Testis (tissue), 3 donors: Measurements from ENCODE around the gene SFRP2. TPM values are rescaled to one million over a fixed set of nuclear protein-coding genes. Genes with fewer than 3 reads are reported as not detected.

Experiments used
- DNase-seq: peaks from one replicate; pipeline ENCODE4 v3.0.0-alpha.2; 2019
- H3K27ac ChIP-seq, 2 donors: fragments of 200-600 bp; sonication (generic); one replicate each; pipeline ENCODE4 v1.5.1; 2019
- H3K27me3 ChIP-seq: fragments of 200-600 bp; sonication (generic); one replicate; pipeline ENCODE4 v1.5.1; 2019
- H3K36me3 ChIP-seq: fragments of 200-600 bp; sonication (generic); one replicate; pipeline ENCODE4 v1.5.1; 2017; ENCODE audit warnings: low read depth; ENCODE audit errors: missing control alignments
- H3K4me1 ChIP-seq: fragments of 200-600 bp; sonication (generic); one replicate; pipeline ENCODE4 v1.5.1; 2019
- H3K4me3 ChIP-seq, 2 donors: fragments of 200-600 bp; sonication (generic); one replicate each; pipeline ENCODE4 v1.5.1; 2017 to 2019
- H3K9me3 ChIP-seq: fragments of 200-600 bp; sonication (generic); one replicate; pipeline ENCODE4 v1.5.1; 2017
- CTCF ChIP-seq, 3 experiments: fragments of 450-650 bp in 2 of 3; fragments of 200-600 bp in 1 of 3; sonication (generic) in 1 of 3; IDR thresholded peaks; one replicate each; pipeline ENCODE4 v1.5.1; 2016 to 2019; ENCODE audit warnings: antibody characterized with exemption in 3 of 3, mild to moderate bottlenecking in 2 of 3, moderate library complexity in 1 of 3
- POLR2A ChIP-seq: fragments of 450-650 bp; IDR thresholded peaks from one replicate; pipeline ENCODE4 v1.6.1; 2017; ENCODE audit warnings: antibody characterized with exemption, mild to moderate bottlenecking, moderate library complexity
- WGBS, 2 donors: methylation state at CpG; one replicate each; pipeline ENCODE4 v1.1.5; 2018; 5-methylcytosine and 5-hydroxymethylcytosine counted together
- intact Hi-C: fragments of 100-400 bp; cut with DNase I; formaldehyde crosslinking; loops from one replicate; pipeline ENCODE4 v1.15.1; 2023; ENCODE audit warnings: low total_unique reads
- polyA plus RNA-seq: library from polyadenylated mRNA; stranded (reverse); fragments of 350-450 nt; fragmentation: Illumina TruSeq; extraction: RNeasy Lipid Tissue Mini Kit (QIAGEN cat#74804); gene quantifications from one replicate; pipeline ENCODE4 v1.2.3, GENCODE V29; 2014; ENCODE audit warnings: low read depth, low replicate concordance; ENCODE audit not compliant: insufficient read depth
- total RNA-seq, 2 donors: library from RNA; depleted of rRNA; stranded (reverse); fragments of >200 nt; gene quantifications; one replicate each; pipeline ENCODE4 v1.2.3, GENCODE V29; 2016

SFRP2 gene
- total and polyA plus RNA-seq, 3 donors from 2014 or later = 0.39 to 65.6 (median 1.2) TPM

GRCh38 chr4:153832054-153832453 lies 43.2 kb upstream of the SFRP2 start:
- no peak overlapping the region for H3K4me3 ChIP-seq
- no peak for DNase-seq
- no peaks in the 10 kb centered on the region for H3K27me3 ChIP-seq
- no peak for TF ChIP-seq POLR2A
- TF ChIP-seq CTCF (IDR thresholded peaks at IDR 0.05) = no peak
- no peaks in the 10 kb centered on the region for H3K4me1 ChIP-seq
- no peaks in the 10 kb centered on the region for H3K9me3 ChIP-seq
- intact Hi-C loops = no loop called here
- H3K27ac ChIP-seq = no peak overlapping the region
- no peaks in the 10 kb centered on the region for H3K36me3 ChIP-seq
- WGBS, 2 donors = 80 to 97% methylated on average over 4 of the region's 4 CpGs

DNA sequence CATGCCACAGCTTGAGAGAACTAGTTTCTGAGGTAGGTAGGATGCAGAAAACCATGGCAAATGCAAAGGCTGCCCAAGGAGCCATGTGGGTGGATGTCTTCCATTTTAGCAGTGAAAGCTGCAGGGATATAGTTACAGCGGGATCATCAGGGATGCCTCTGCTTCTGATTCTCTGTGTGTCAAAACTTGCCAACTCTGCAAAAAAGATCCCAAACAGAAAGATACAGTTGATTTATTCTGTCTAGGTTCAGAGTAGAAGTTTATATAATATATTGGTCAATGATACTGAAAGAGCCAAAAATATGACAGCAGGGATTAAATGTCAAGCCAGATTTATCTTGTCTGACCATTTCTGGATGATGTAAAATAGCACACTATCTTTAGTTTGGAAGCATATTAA lies 42.4 kb upstream of the SFRP2 start:
- intact Hi-C loops = no loop called here
- Histone ChIP-seq H3K4me1 (no peaks in the 10 kb centered on the region), H3K36me3 (no peaks in the 10 kb centered on the region), H3K9me3 (no peaks in the 10 kb centered on the region), H3K4me3 (no peak overlapping the region), H3K27ac (no peak overlapping the region), H3K27me3 (no peaks in the 10 kb centered on the region)
- DNase-seq = no peak
- TF ChIP-seq CTCF (IDR thresholded peaks at IDR 0.05) (no peak), POLR2A (no peak)
- WGBS, 2 donors = 81 to 94% methylated on average over 1 of the region's 1 CpG

DNA sequence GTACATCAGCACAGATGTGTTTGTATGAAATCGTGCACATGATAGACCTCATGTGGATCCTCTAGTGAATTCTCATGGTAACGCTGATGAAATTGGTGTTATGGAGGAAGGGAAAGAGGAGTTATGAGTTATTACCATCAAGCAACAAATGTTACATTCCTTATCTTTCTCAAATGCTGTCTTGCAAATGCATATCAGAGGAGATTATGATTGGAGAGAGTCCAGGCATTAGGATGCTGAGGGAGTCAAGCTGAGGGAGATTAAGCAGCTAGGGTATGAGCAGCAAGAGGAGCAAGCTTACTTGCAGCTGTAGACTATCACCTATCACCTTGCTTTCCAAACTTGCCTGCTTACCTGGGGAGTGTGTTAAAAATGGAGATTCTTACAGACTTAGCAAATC lies 36.8 kb upstream of the SFRP2 start:
- Histone ChIP-seq H3K4me3 (no peak overlapping the region), H3K36me3 (no peaks in the 10 kb centered on the region), H3K27ac (no peak overlapping the region), H3K4me1 (peaks cover 4% of the 10 kb centered on the region), H3K9me3 (no peaks in the 10 kb centered on the region), H3K27me3 (no peaks in the 10 kb centered on the region)
- WGBS, 2 donors = 47 to 63% methylated on average over 2 of the region's 2 CpGs
- TF ChIP-seq CTCF (IDR thresholded peaks at IDR 0.05) = no peak
- TF ChIP-seq POLR2A = no peak
- peak; percentile 24 for DNase-seq
- intact Hi-C loops = no loop called here

- DNase-seq = no peak
- intact Hi-C loops = no loop called here
- no peaks in the 10 kb centered on the region for H3K9me3 ChIP-seq
- 49 to 66% methylated on average over 4 of the region's 4 CpGs for WGBS, 2 donors
- no peaks in the 10 kb centered on the region for H3K36me3 ChIP-seq
- no peak overlapping the region for H3K4me3 ChIP-seq
- TF ChIP-seq CTCF (IDR thresholded peaks at IDR 0.05) (no peak), POLR2A (no peak)
- no peaks in the 10 kb centered on the region for H3K27me3 ChIP-seq
- no peak overlapping the region for H3K27ac ChIP-seq
- H3K4me1 ChIP-seq = peaks cover 4% of the 10 kb centered on the region
Observed at GRCh38 chr4:153825126-153825525, 36.2 kb upstream of the SFRP2 start.

GRCh38 chr4:153824501-153824900 lies 35.6 kb upstream of the SFRP2 start:
- no peak for TF ChIP-seq POLR2A
- TF ChIP-seq CTCF (IDR thresholded peaks at IDR 0.05) = no peak
- no peak overlapping the region for H3K4me3 ChIP-seq
- no peak for DNase-seq
- H3K4me1 ChIP-seq = peaks cover 4% of the 10 kb centered on the region
- intact Hi-C loops = no loop called here
- no peaks in the 10 kb centered on the region for H3K27me3 ChIP-seq
- no peak overlapping the region for H3K27ac ChIP-seq
- no peaks in the 10 kb centered on the region for H3K9me3 ChIP-seq
- no peaks in the 10 kb centered on the region for H3K36me3 ChIP-seq
